ENCODE measurements around the gene MYO5A. TPM values are rescaled to one million over a fixed set of nuclear protein-coding genes. Genes with fewer than 3 reads are reported as not detected.
"Not testable (repeated sequence)": the region's sequence is repeated elsewhere in the genome, so short reads cannot be mapped to it uniquely, and the experiment has no call there.

MYO5A gene
- polyA plus RNA-seq, 1 of the 3 experiments (the other 2 are of a cell fraction), result 11.0 TPM

DNA sequence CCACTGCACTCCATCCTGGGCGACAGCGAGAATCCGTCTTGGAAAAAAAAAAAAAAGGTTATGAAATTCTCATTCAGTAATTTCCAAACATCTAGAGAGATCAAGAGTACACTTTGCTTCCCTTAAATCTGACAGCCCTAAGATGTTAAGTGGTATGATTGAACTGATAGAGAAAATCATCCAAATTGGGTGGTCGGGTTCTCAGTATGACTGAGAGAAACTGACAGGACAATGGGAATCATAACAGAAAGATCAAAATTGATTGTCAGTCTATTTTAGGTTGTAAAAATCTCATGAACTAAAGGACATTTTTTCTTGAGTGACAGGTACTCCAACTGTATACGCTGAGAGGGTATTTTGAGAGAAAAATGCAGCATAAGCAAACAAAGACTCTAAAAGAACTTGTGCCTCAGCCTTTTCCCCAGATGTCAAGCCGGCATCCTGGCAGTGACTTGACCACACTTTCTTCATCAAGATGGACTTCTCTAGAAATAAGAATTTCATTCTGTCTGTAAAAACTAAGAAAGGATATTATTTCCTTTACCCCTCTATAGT is 65.8 kb downstream of the MYO5A start:
- TF ChIP-seq MXI1 (IDR thresholded peaks at IDR 0.05; ENCODE audit: low read depth, low read length), result no peak
- no peak for TF ChIP-seq FOXJ3 (CRISPR knock-in tag; IDR thresholded peaks at IDR 0.05)
- TF ChIP-seq POLR2AphosphoS5 (IDR thresholded peaks at IDR 0.05; ENCODE audit: low read depth, low read length), result no peak
- TF ChIP-seq, protein P1, sequence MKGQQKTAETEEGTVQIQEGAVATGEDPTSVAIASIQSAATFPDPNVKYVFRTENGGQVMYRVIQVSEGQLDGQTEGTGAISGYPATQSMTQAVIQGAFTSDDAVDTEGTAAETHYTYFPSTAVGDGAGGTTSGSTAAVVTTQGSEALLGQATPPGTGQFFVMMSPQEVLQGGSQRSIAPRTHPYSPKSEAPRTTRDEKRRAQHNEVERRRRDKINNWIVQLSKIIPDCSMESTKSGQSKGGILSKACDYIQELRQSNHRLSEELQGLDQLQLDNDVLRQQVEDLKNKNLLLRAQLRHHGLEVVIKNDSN (IDR thresholded peaks at IDR 0.05; ENCODE audit: borderline replicate concordance, low read depth), result no peak
- TF ChIP-seq, protein P2, sequence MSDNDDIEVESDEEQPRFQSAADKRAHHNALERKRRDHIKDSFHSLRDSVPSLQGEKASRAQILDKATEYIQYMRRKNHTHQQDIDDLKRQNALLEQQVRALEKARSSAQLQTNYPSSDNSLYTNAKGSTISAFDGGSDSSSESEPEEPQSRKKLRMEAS (IDR thresholded peaks at IDR 0.05; ENCODE audit: low read depth), result no peak
- no peak for TF ChIP-seq SIN3A (IDR thresholded peaks at IDR 0.05; ENCODE audit: borderline replicate concordance, low read depth, low read length)
- no peak for TF ChIP-seq TAF1 (IDR thresholded peaks at IDR 0.05; ENCODE audit: borderline replicate concordance, low read depth, low read length)
- TF ChIP-seq NRF1 (IDR thresholded peaks at IDR 0.05; ENCODE audit: low read depth, low read length), result no peak
- TF ChIP-seq RCOR1 (IDR thresholded peaks at IDR 0.05; ENCODE audit: low read length), result no peak
- TF ChIP-seq GATA2 (CRISPR knock-in tag; IDR thresholded peaks at IDR 0.05), result no peak
- TF ChIP-seq, protein P3, sequence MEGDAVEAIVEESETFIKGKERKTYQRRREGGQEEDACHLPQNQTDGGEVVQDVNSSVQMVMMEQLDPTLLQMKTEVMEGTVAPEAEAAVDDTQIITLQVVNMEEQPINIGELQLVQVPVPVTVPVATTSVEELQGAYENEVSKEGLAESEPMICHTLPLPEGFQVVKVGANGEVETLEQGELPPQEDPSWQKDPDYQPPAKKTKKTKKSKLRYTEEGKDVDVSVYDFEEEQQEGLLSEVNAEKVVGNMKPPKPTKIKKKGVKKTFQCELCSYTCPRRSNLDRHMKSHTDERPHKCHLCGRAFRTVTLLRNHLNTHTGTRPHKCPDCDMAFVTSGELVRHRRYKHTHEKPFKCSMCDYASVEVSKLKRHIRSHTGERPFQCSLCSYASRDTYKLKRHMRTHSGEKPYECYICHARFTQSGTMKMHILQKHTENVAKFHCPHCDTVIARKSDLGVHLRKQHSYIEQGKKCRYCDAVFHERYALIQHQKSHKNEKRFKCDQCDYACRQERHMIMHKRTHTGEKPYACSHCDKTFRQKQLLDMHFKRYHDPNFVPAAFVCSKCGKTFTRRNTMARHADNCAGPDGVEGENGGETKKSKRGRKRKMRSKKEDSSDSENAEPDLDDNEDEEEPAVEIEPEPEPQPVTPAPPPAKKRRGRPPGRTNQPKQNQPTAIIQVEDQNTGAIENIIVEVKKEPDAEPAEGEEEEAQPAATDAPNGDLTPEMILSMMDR (IDR thresholded peaks at IDR 0.05), result no peak
- no peak for TF ChIP-seq EP300 (IDR thresholded peaks at IDR 0.05; ENCODE audit: borderline replicate concordance in 1 of 2, low read depth in 1 of 2, low read length in 1 of 2)
- TF ChIP-seq, protein P4, sequence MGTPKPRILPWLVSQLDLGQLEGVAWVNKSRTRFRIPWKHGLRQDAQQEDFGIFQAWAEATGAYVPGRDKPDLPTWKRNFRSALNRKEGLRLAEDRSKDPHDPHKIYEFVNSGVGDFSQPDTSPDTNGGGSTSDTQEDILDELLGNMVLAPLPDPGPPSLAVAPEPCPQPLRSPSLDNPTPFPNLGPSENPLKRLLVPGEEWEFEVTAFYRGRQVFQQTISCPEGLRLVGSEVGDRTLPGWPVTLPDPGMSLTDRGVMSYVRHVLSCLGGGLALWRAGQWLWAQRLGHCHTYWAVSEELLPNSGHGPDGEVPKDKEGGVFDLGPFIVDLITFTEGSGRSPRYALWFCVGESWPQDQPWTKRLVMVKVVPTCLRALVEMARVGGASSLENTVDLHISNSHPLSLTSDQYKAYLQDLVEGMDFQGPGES (IDR thresholded peaks at IDR 0.05; ENCODE audit: low read depth, low read length), result no peak
- TF ChIP-seq, protein P5, sequence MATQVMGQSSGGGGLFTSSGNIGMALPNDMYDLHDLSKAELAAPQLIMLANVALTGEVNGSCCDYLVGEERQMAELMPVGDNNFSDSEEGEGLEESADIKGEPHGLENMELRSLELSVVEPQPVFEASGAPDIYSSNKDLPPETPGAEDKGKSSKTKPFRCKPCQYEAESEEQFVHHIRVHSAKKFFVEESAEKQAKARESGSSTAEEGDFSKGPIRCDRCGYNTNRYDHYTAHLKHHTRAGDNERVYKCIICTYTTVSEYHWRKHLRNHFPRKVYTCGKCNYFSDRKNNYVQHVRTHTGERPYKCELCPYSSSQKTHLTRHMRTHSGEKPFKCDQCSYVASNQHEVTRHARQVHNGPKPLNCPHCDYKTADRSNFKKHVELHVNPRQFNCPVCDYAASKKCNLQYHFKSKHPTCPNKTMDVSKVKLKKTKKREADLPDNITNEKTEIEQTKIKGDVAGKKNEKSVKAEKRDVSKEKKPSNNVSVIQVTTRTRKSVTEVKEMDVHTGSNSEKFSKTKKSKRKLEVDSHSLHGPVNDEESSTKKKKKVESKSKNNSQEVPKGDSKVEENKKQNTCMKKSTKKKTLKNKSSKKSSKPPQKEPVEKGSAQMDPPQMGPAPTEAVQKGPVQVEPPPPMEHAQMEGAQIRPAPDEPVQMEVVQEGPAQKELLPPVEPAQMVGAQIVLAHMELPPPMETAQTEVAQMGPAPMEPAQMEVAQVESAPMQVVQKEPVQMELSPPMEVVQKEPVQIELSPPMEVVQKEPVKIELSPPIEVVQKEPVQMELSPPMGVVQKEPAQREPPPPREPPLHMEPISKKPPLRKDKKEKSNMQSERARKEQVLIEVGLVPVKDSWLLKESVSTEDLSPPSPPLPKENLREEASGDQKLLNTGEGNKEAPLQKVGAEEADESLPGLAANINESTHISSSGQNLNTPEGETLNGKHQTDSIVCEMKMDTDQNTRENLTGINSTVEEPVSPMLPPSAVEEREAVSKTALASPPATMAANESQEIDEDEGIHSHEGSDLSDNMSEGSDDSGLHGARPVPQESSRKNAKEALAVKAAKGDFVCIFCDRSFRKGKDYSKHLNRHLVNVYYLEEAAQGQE (IDR thresholded peaks at IDR 0.05; ENCODE audit: low read depth, low read length), result no peak
- no peak overlapping the region for H3K9ac ChIP-seq
- no peaks in the 10 kb centered on the region for H3K27me3 ChIP-seq (ENCODE audit: insufficient read depth)
- H3K4me2 ChIP-seq, result no peak overlapping the region
- ChIA-PET POLR2A (no interaction called here), CTCF (no interaction called here)
- H3K9me3 ChIP-seq, result no peaks in the 10 kb centered on the region
- no peak for DNase-seq
- H4K20me1 ChIP-seq (ENCODE audit: insufficient read depth), result no peaks in the 10 kb centered on the region
- peaks cover 3 to 9% of the 10 kb centered on the region in 2 experiments; a peak in 2 of 4 replicates for H3K4me1 ChIP-seq (ENCODE audit: control insufficient read depth in 1 of 2, insufficient read depth in 2 of 2, low read depth in 1 of 2, low read length in 1 of 2)
- no peaks in the 10 kb centered on the region for H3K36me3 ChIP-seq (replicated peaks in 1 of 2; ENCODE audit: control insufficient read depth in 1 of 2, insufficient read depth in 2 of 2, low read length in 1 of 2)
- no peak overlapping the region for H2AFZ ChIP-seq (ENCODE audit: low read depth)
- no peaks in the 10 kb centered on the region for H3F3A ChIP-seq (replicated peaks; ENCODE audit: insufficient read depth)
- peaks cover 12% of the 10 kb centered on the region; the same call in 1 of the 2 replicates for H3K79me2 ChIP-seq (ENCODE audit: insufficient read depth)
- WGBS (ENCODE audit: low lambda C conversion rate), result 92% methylated on average over 6 of the region's 6 CpGs
- no peak overlapping the region for H3K4me3 ChIP-seq (ENCODE audit: low read depth in 2 of 2, low read length in 1 of 2)
- H3K9me2 ChIP-seq, result no peaks in the 10 kb centered on the region
- no peak overlapping the region for H3K27ac ChIP-seq (ENCODE audit: low read depth in 2 of 2, low read length in 1 of 2)

DNA sequence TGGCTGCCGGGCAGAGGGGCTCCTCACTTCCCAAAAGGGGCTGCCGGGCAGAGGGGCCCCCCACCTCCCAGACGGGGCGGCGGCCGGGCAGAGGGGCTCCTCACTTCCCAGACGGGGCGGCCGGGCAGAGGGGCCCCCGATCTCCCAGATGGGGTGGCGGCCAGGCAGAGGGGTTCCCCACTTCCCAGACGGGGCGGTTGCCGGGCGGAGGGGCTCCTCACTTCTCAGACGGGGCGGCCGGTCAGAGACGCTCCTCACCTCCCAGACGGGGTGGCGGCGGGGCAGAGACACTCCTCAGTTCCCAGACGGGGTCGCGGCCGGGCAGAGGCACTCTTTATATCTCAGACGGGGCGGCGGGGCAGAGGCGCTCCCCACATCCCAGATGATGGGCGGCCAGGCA is 69.0 kb downstream of the MYO5A start:
- peaks cover 37% of the 10 kb centered on the region for H3K79me2 ChIP-seq (ENCODE audit: insufficient read depth)
- H3F3A ChIP-seq (replicated peaks; ENCODE audit: insufficient read depth); H3K4me2 ChIP-seq; H4K20me1 ChIP-seq (ENCODE audit: insufficient read depth); H3K4me1 ChIP-seq (ENCODE audit: control insufficient read depth in 1 of 2, insufficient read depth in 2 of 2, low read depth in 1 of 2, low read length in 1 of 2); H3K9ac ChIP-seq; H3K36me3 ChIP-seq (replicated peaks in 1 of 2; ENCODE audit: control insufficient read depth in 1 of 2, insufficient read depth in 2 of 2, low read length in 1 of 2); H3K27ac ChIP-seq (ENCODE audit: low read depth in 2 of 2, low read length in 1 of 2); H3K27me3 ChIP-seq (ENCODE audit: insufficient read depth); H3K9me3 ChIP-seq; H2AFZ ChIP-seq (ENCODE audit: low read depth); H3K4me3 ChIP-seq (ENCODE audit: low read depth in 2 of 2, low read length in 1 of 2); POLR2A ChIA-PET; DNase-seq; H3K9me2 ChIP-seq; CTCF ChIA-PET: not testable (repeated sequence)
- WGBS (ENCODE audit: low lambda C conversion rate), result 92% methylated on average over 19 of the region's 31 CpGs

DNA sequence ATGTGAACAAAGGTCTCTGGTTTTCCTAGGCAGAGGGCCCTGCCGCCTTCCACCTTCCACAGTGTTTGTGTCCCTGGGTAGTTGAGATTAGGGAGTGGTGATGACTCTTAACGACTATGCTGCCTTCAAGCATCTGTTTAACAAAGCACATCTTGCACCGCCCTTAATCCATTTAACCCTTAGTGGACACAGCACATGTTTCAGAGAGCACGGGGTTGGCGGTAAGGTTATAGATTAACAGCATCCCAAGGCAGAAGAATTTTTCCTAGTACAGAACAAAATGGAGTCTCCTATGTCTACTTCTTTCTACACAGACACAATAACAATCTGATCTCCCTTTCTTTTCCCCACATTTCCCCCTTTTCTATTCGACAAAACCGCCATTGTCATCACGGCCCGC is 69.4 kb downstream of the MYO5A start:
- H3K27ac ChIP-seq (ENCODE audit: low read depth in 2 of 2, low read length in 1 of 2); H2AFZ ChIP-seq (ENCODE audit: low read depth): not testable (repeated sequence)

More for the DNA sequence above, 69.4 kb downstream of the MYO5A start:
- H3K4me3 ChIP-seq (ENCODE audit: low read depth in 2 of 2, low read length in 1 of 2); CTCF ChIA-PET; DNase-seq; H3K36me3 ChIP-seq (replicated peaks in 1 of 2; ENCODE audit: control insufficient read depth in 1 of 2, insufficient read depth in 2 of 2, low read length in 1 of 2); H3F3A ChIP-seq (replicated peaks; ENCODE audit: insufficient read depth); H3K9me3 ChIP-seq; H3K4me1 ChIP-seq (ENCODE audit: control insufficient read depth in 1 of 2, insufficient read depth in 2 of 2, low read depth in 1 of 2, low read length in 1 of 2); H3K27me3 ChIP-seq (ENCODE audit: insufficient read depth); H3K4me2 ChIP-seq; H4K20me1 ChIP-seq (ENCODE audit: insufficient read depth); H3K9me2 ChIP-seq; H3K9ac ChIP-seq; POLR2A ChIA-PET: not testable (repeated sequence)
- 73% methylated on average over 9 of the region's 9 CpGs for WGBS (ENCODE audit: low lambda C conversion rate)
- H3K79me2 ChIP-seq (ENCODE audit: insufficient read depth), result peaks cover 42% of the 10 kb centered on the region

Data from SK-N-SH (cell line).